HCT116 (cell line): ENCODE measurements around the gene MSLN. TPM values are rescaled to one million over a fixed set of nuclear protein-coding genes. Genes with fewer than 3 reads are reported as not detected.

ENCODE experiments used
- ATAC-seq: fragments of 200-7000 bp; cut with Tn5 transposase; 2 replicates; pipeline ENCODE4 v1.9.1; 2020; ENCODE audit warnings: mild to moderate bottlenecking, moderate library complexity
- BruUV-seq: library from RNA; stranded (reverse); fragments of 400-500 nt; replicated peaks from 2 replicates; lab custom pipeline; 2021; lab: Mats Ljungman, UMichigan
- CTCF ChIA-PET: fragments of 300-600 bp; sonication (Branson Sonifier 250); formaldehyde crosslinking; loops from one replicate; lab custom pipeline; 2021; ENCODE audit warnings: antibody characterized with exemption; lab: Charles Lee
- POLR2A ChIA-PET: fragments of 300-600, 350-600 bp; sonication (Branson Sonifier 250); formaldehyde crosslinking; loops from one replicate; lab custom pipeline; 2021; ENCODE audit warnings: antibody characterized with exemption; lab: Charles Lee
- RAD21 ChIA-PET, 2 experiments: fragments of 300-600 bp; sonication (Branson Sonifier 250); formaldehyde crosslinking; loops; one replicate each; lab custom pipeline; 2023; ENCODE audit warnings: low total read pairs in 2 of 2; ENCODE audit not compliant: uncharacterized antibody in 2 of 2, unreplicated experiment in 2 of 2, low non-redundant PET in 1 of 2; lab: Charles Lee
- DNase-seq: peaks from one replicate; pipeline ENCODE4 v3.0.0-alpha.2; 2010; ENCODE audit warnings: low read depth, low spot score
- H2AFZ ChIP-seq: fragments of 200-600 bp; shearing (Covaris generic), sonication (generic); 2 replicates; pipeline ENCODE4 v1.6.1; 2017; ENCODE audit warnings: low read depth, mixed run types, mixed read lengths, antibody characterized with exemption, low read length; ENCODE audit not compliant: poor library complexity, severe bottlenecking
- H3K27ac ChIP-seq: 2 replicates; pipeline ENCODE4 v1.5.1; 2012; ENCODE audit warnings: low read depth, low read length
- H3K27me3 ChIP-seq: fragments of 200-600 bp; sonication (generic); 2 replicates; pipeline ENCODE4 v1.6.1; 2016; ENCODE audit warnings: mixed run types, low read length, mixed read lengths; ENCODE audit not compliant: insufficient read depth
- H3K36me3 ChIP-seq, 2 experiments: fragments of 200-500 bp in 1 of 2; fragments of 200-600 bp in 1 of 2; sonication (Bioruptor generic) in 1 of 2; sonication (generic) in 1 of 2; 2 replicates each; pipeline versions ENCODE4 v1.5.1 to v1.6.1; 2014 to 2016; ENCODE audit warnings: low read length in 2 of 2, inconsistent platforms in 1 of 2, mixed read lengths in 1 of 2, mixed run types in 1 of 2; ENCODE audit not compliant: insufficient read depth in 2 of 2, control insufficient read depth in 1 of 2
- H3K4me1 ChIP-seq, 2 experiments: fragments of 200-600 bp in 1 of 2; sonication (generic) in 1 of 2; 2 replicates each; pipeline versions ENCODE4 v1.5.1 to v1.6.1; 2012 to 2017; ENCODE audit warnings: low read length in 2 of 2, inconsistent platforms in 1 of 2, mild to moderate bottlenecking in 1 of 2, mixed read lengths in 1 of 2, mixed run types in 1 of 2, moderate library complexity in 1 of 2; ENCODE audit not compliant: insufficient read depth in 2 of 2, control insufficient read depth in 1 of 2
- H3K4me2 ChIP-seq: fragments of 200-600 bp; sonication (generic); 2 replicates; pipeline ENCODE4 v1.6.1; 2017; ENCODE audit warnings: mixed run types, low read length, mixed read lengths
- H3K4me3 ChIP-seq, 2 experiments: fragments of 200-600 bp in 1 of 2; sonication (generic) in 1 of 2; replicated peaks in 1 of 2; 2 replicates each; pipeline ENCODE4 v1.5.1; 2011 to 2016; ENCODE audit warnings: low read length in 2 of 2, control low read depth in 1 of 2, low read depth in 1 of 2, mild to moderate bottlenecking in 1 of 2, mixed read lengths in 1 of 2, mixed run types in 1 of 2
- H3K79me2 ChIP-seq: fragments of 200-600 bp; sonication (generic); 2 replicates; pipeline ENCODE4 v1.6.1; 2017; ENCODE audit warnings: mild to moderate bottlenecking, mixed run types, low read length, moderate library complexity, mixed read lengths; ENCODE audit not compliant: insufficient read depth
- H3K9ac ChIP-seq: fragments of 200-600 bp; sonication (generic); 2 replicates; pipeline ENCODE4 v1.6.1; 2016; ENCODE audit warnings: low read length, mixed read lengths
- H3K9me2 ChIP-seq: fragments of 200-600 bp; sonication (generic), shearing (Covaris generic); 2 replicates; pipeline ENCODE4 v1.6.1; 2017; ENCODE audit warnings: mixed run types, mild to moderate bottlenecking, moderate library complexity; ENCODE audit not compliant: insufficient read depth
- H3K9me3 ChIP-seq, 2 experiments: fragments of 200-500 bp in 1 of 2; fragments of 200-600 bp in 1 of 2; sonication (Bioruptor generic) in 1 of 2; sonication (generic) in 1 of 2; 2 replicates each; pipeline ENCODE4 v1.6.1; 2014 to 2017; ENCODE audit warnings: low read length in 2 of 2, mixed read lengths in 2 of 2, inconsistent platforms in 1 of 2, low read depth in 1 of 2, mild to moderate bottlenecking in 1 of 2, mixed run types in 1 of 2, moderate library complexity in 1 of 2; ENCODE audit not compliant: control insufficient read depth in 1 of 2, insufficient read depth in 1 of 2
- H4K20me1 ChIP-seq: fragments of 200-600 bp; sonication (generic), shearing (Covaris generic); 2 replicates; pipeline ENCODE4 v1.6.1; 2017; ENCODE audit warnings: mixed run types, mild to moderate bottlenecking, moderate library complexity; ENCODE audit not compliant: insufficient read depth
- ATF3 ChIP-seq: IDR thresholded peaks from 2 replicates; pipeline ENCODE4 v1.6.1; 2012
- CTCF ChIP-seq, 3 experiments: fragments of 200-600 bp in 1 of 3; sonication (generic) in 1 of 3; IDR thresholded peaks in 2 of 3; conservative IDR thresholded peaks in 1 of 3; 2 replicates each; pipeline ENCODE4 v1.5.1; 2012 to 2017; ENCODE audit warnings: low read depth in 2 of 3, low read length in 2 of 3, antibody characterized with exemption in 1 of 3, borderline replicate concordance in 1 of 3, control low read depth in 1 of 3, mild to moderate bottlenecking in 1 of 3, mixed read lengths in 1 of 3, mixed run types in 1 of 3, moderate library complexity in 1 of 3; ENCODE audit not compliant: insufficient read depth in 1 of 3
- EZH2phosphoT487 ChIP-seq: fragments of 200-600 bp; IDR thresholded peaks from 2 replicates; pipeline ENCODE4 v1.6.1; 2018; ENCODE audit warnings: antibody characterized with exemption, borderline replicate concordance
- POLR2A ChIP-seq: IDR thresholded peaks from 2 replicates; pipeline ENCODE4 v1.7.0; 2011; ENCODE audit warnings: borderline replicate concordance; ENCODE audit not compliant: insufficient read depth, insufficient read length; ENCODE audit errors: extremely low read depth
- SRF ChIP-seq: IDR thresholded peaks from 2 replicates; pipeline ENCODE4 v1.6.1; 2012; ENCODE audit warnings: low read depth
- TCF7L2 ChIP-seq: IDR thresholded peaks from 2 replicates; pipeline ENCODE4 v1.7.0; 2011; ENCODE audit warnings: borderline replicate concordance, inconsistent platforms; ENCODE audit not compliant: insufficient read depth, insufficient read length; ENCODE audit errors: extremely low read depth
- YY1 ChIP-seq: IDR thresholded peaks from 2 replicates; pipeline ENCODE4 v1.6.1; 2011; ENCODE audit warnings: low read length, low read depth, moderate library complexity, mild to moderate bottlenecking; ENCODE audit not compliant: insufficient replicate concordance; ENCODE audit errors: extremely low read depth
- ZFX ChIP-seq: fragments of 450-650 bp; IDR thresholded peaks from 2 replicates; pipeline ENCODE4 v1.6.1; 2017
- intact Hi-C: fragments of 100-400 bp; cut with micrococcal nuclease; formaldehyde crosslinking; loops from 2 replicates; pipeline ENCODE4 v1.10.0; 2022
- total RNA-seq: library from RNA; stranded (reverse); gene quantifications from one replicate; pipeline ENCODE4 v1.2.1, GENCODE V29; 2021; ENCODE audit not compliant: unreplicated experiment

Gene MSLN
- total RNA-seq, 1 experiment from 2014 or later: 40.9 TPM

GRCh38 chr16:732936-733335 lies 27.6 kb upstream of the MSLN start:
- RAD21 ChIA-PET: interaction anchor here in 1 of 2 experiments (0.6 kb wide), 1 partner anchor 99 kb away, joined by 3 read pairs; no protein-coding TSS in a partner anchor
- DNase-seq: no peak
- no peaks in the 10 kb centered on the region for H3K9me3 ChIP-seq
- H3K9ac ChIP-seq: no peak overlapping the region
- peaks cover 15% of the 10 kb centered on the region; the same call in 1 of the 2 replicates for H3K79me2 ChIP-seq
- H3K4me1 ChIP-seq: peaks cover 0 to 13% of the 10 kb centered on the region in 2 experiments; a peak in 3 of 4 replicates
- H3K9me2 ChIP-seq: no peaks in the 10 kb centered on the region
- no peaks in the 10 kb centered on the region for H3K27me3 ChIP-seq
- H3K36me3 ChIP-seq: peaks cover 6 to 16% of the 10 kb centered on the region in 2 experiments
- no peak overlapping the region for H2AFZ ChIP-seq
- no peak overlapping the region for H3K4me2 ChIP-seq
- no peaks in the 10 kb centered on the region for H4K20me1 ChIP-seq
- TF ChIP-seq TCF7L2: no peak
- no peak for TF ChIP-seq SRF
- TF ChIP-seq EZH2phosphoT487: no peak
- TF ChIP-seq ZFX: no peak
- no peak for TF ChIP-seq ATF3
- TF ChIP-seq YY1: no peak
- no peak for TF ChIP-seq POLR2A
- peak in 2 of 3 experiments; percentile 38 to 44; a peak in 3 of 6 replicates for TF ChIP-seq CTCF (IDR thresholded peaks at IDR 0.05 in 2 of 3, conservative IDR thresholded peaks at IDR 0.05 in 1 of 3; ENCODE audit: borderline replicate concordance in 1 of 3, insufficient read depth in 1 of 3, low read depth in 2 of 3, low read length in 2 of 3)
- H3K27ac ChIP-seq: 0 out of 2 replicates have a peak overlapping the region, but pooled peaks have one; percentile 11
- CTCF ChIA-PET: no interaction called here
- no peak for ATAC-seq
- POLR2A ChIA-PET: interaction anchor here (0.6 to 1.4 kb wide), 2 partner anchors 8 to 14 kb away, joined by 3 read pairs; partner anchors contain the start of gene CIAO3
- no TSS peak for BruUV-seq
- no peak overlapping the region for H3K4me3 ChIP-seq
- intact Hi-C loops: no loop called here
